GM12864 (cell line): ENCODE measurements around the gene CASZ1.

Experiments used
- DNase-seq: peaks from one replicate; pipeline ENCODE4 v3.0.0-alpha.2; 2011; ENCODE audit warnings: low read depth
- H3K4me3 ChIP-seq: 2 replicates; pipeline ENCODE4 v1.5.1; 2011; ENCODE audit warnings: mild to moderate bottlenecking, low read depth, low read length, control low read depth
- TF ChIP-seq, protein P1 (sequence below): IDR thresholded peaks from 2 replicates; pipeline ENCODE4 v1.5.1; 2011; ENCODE audit warnings: low read depth, mild to moderate bottlenecking, moderate library complexity, low read length, control low read depth, inconsistent platforms; ENCODE audit errors: missing control alignments

CASZ1 gene

DNA sequence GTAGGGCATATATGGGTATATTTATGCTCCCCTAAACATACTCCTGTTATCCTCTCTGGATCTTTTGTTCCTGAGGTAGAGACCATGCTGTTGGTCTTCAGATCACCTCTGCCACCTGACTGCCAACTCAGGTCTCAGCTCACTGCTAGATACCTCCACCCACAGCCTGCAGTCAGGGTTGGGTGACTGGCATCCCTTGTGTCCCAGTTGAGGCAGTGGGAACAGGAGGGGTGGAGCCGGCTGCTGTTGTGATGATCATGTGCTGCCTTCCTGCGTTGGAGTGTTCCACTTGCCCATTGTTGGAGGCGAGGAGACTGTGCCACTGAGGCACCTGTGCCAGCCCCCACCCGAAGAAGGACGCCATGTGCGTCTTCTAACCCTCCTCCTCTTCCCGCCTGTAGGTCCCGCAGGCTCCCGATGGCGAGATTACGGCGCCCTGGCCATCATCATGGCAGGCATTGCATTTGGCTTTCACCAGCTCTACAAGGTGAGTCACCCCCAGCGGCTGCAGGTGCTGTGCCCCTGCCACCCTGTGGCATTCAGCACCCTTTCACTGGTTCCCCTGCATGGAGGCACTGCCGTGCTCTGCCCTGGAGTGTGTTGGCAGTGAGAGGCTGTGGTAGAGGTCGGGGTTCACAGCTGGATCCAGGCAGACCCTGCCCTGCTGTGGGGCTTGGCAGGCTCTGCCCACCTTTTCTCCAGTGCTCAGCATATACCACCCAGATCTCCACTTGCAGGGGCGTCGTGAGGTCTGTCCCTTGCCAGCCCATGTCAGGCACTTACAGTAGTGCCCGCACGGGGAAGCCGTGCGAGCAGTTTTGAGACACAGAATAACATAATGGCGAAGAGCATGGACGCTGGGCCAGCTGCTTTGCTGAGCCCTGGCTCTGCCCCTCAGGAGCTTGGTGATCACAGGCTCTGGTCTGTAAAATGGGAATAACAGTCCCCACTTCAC lies 178.2 kb downstream of the CASZ1 start:
- H3K4me3 ChIP-seq, result no peak overlapping the region
- DNase-seq, result no peak
- TF ChIP-seq, protein P1, sequence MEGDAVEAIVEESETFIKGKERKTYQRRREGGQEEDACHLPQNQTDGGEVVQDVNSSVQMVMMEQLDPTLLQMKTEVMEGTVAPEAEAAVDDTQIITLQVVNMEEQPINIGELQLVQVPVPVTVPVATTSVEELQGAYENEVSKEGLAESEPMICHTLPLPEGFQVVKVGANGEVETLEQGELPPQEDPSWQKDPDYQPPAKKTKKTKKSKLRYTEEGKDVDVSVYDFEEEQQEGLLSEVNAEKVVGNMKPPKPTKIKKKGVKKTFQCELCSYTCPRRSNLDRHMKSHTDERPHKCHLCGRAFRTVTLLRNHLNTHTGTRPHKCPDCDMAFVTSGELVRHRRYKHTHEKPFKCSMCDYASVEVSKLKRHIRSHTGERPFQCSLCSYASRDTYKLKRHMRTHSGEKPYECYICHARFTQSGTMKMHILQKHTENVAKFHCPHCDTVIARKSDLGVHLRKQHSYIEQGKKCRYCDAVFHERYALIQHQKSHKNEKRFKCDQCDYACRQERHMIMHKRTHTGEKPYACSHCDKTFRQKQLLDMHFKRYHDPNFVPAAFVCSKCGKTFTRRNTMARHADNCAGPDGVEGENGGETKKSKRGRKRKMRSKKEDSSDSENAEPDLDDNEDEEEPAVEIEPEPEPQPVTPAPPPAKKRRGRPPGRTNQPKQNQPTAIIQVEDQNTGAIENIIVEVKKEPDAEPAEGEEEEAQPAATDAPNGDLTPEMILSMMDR, result no peak

DNA sequence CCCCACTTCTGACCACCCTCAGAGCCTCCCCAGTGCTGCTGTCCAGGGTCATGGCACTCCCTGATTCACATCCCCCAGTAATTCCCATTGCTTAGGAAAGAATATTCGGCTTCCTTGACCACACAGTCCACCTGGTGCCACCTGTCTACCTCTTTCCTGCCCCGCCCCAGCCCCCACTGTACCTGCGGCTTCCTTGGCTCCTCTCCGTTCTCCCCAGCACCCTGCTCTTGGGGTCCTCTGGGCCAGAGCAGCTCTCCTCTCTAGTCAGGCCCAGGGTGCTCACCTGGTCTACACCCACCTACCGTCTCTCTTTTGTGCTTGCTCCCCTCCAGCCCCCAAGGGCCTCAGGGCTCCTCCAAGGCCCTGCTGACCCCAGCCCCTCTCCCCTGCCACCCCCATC lies 179.1 kb downstream of the CASZ1 start:
- TF ChIP-seq, protein P1, result no peak
- DNase-seq, result no peak
- H3K4me3 ChIP-seq, result no peak overlapping the region

DNA sequence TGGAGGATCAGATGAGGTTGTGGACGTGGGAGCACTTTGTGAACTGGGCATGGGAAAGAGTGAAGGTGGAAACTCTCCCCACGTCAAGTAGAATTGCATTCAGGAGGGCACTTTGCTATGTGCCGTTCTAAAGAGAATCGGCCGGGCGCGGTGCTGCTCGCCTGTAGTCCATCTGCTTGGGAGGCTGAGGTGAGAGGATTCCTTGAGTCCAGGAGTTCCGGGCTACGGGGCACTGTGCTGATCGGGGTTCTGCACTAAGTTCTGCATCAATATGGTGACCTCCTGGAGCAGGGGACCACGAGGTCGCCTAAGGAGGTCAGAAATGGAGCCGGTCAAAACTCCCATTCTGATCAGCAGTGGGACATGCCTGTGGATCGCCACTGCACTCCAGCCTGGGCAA lies 179.8 kb downstream of the CASZ1 start:
- DNase-seq, result no peak
- H3K4me3 ChIP-seq, result no peak overlapping the region

GRCh38 chr1:10615932-10616671 lies 180.3 kb downstream of the CASZ1 start:
- TF ChIP-seq, protein P1, result no peak
- no peak for DNase-seq
- no peak overlapping the region for H3K4me3 ChIP-seq

More for the DNA sequence above, 179.8 kb downstream of the CASZ1 start:
- TF ChIP-seq, protein P1, result no peak

DNA sequence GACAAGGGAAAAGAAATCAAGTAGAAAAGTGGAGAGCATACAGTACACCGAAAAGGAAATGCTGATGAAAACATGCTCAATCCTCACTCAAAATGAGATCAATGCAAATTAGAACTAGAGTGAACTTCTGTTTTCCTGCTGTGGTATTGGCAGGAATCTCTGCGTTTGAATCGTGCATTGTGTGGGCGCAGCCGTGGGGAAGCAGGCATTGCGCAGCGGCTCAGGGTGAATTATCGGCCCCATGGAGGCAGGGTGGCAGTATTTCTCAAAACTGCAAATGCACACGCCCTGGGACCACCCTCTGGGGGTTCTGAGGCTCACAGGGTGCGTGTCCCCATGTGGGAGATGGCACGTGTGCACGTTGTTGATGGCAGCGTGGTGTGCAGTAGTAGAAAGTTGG lies 181.1 kb downstream of the CASZ1 start:
- no peak overlapping the region for H3K4me3 ChIP-seq
- TF ChIP-seq, protein P1, result no peak
- DNase-seq, result no peak

DNA sequence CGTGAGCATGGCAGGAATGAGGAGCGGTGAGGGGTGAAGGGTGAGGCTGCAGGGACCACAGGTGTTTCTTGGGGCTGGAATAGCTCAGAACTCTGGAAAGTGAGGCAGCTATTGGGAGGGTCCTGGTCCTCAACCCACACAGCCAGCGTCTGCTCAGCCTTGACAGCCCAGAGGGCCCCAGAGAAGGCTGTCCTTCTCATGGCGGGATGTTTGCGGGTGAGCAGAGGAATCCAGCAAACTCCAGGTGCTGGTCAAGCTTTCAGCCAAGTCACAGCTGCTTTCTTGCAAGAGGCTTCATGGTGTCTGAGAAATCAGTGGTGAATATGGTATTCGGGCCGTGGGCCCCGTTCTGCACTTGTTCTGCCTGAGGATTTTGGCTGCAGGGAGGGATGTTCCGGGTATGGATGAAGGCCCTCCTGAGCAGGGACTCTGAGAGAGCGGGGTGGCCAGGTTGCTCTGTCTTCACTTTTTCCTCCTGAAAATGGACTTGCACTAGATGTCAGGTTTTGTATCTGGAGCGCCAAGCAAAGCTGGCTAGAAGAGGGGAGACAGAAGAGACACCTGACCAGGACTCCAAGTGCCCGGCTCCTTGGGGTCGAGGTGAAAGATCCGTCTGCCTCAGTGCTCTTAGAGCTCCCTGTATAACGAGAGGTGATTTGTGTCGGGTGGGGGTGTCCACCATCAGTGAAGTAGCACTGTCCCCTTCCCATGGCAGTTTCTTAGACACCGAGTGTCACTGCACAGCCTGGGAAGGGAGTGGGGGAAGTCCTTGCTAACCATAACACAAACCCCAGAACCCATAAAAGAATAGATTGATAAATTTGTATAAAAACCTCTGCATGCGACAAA lies 181.8 kb downstream of the CASZ1 start:
- no peak overlapping the region for H3K4me3 ChIP-seq
- DNase-seq, result no peak
- TF ChIP-seq, protein P1, result no peak
